Fibroblast of villous mesenchyme (primary cell): Measurements from ENCODE around the gene AQP6. TPM values are rescaled to one million over a fixed set of nuclear protein-coding genes. Genes with fewer than 3 reads are reported as not detected.

Experiments used
- DNase-seq: peaks from one replicate; pipeline ENCODE4 v3.0.0-alpha.2; 2010; ENCODE audit warnings: low read depth
- H3K4me3 ChIP-seq: 2 replicates; pipeline ENCODE4 v1.5.1; 2011; ENCODE audit warnings: low read depth, mild to moderate bottlenecking, low read length
- total RNA-seq: library from RNA; depleted of rRNA; stranded (reverse); fragments of >200 nt; gene quantifications from 2 replicates; pipeline ENCODE4 v1.2.3, GENCODE V29; 2012
- TF ChIP-seq, protein P1 (sequence below): IDR thresholded peaks from 2 replicates; pipeline ENCODE4 v1.5.1; 2012; ENCODE audit warnings: low read depth, mild to moderate bottlenecking, low read length; ENCODE audit not compliant: insufficient read depth

AQP6 gene
- total RNA-seq, 1 donor: not detected

DNA sequence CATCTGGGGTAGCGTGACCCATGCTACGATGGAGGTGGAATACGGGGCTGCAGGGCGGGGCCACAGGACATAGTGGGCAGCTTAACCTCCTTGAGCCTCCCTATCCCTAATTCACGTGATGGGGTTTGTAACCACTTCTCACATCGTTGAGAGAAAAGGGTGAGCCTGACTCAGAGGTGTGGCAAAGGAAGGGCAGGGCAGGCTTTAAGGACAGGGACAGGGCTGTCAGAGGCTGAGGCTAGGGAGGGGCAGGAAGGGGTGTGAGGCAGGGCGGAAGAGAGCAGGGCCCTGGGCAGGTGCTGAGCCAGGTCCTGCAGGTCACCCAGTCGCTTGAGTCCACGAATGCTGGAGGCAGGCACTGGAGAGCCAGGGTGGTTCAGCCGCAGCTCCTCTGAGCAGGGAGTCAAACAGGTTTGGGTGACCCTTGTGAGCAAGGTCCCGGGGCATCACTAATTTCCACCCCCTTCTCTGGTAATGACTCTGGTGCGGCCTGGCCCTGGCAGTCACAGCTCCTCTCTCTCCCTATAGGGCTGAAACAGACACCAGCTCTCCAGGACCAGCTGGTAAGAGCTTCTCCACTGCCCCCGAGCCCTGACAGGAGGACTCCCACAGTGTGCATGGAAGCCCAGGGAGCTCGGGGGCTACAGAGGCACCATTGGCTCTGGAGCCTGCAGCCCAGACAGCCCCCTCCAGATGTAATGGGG, 29.7 kb upstream of the AQP6 start:
- no peak overlapping the region for H3K4me3 ChIP-seq
- no peak for DNase-seq
- TF ChIP-seq, protein P1, sequence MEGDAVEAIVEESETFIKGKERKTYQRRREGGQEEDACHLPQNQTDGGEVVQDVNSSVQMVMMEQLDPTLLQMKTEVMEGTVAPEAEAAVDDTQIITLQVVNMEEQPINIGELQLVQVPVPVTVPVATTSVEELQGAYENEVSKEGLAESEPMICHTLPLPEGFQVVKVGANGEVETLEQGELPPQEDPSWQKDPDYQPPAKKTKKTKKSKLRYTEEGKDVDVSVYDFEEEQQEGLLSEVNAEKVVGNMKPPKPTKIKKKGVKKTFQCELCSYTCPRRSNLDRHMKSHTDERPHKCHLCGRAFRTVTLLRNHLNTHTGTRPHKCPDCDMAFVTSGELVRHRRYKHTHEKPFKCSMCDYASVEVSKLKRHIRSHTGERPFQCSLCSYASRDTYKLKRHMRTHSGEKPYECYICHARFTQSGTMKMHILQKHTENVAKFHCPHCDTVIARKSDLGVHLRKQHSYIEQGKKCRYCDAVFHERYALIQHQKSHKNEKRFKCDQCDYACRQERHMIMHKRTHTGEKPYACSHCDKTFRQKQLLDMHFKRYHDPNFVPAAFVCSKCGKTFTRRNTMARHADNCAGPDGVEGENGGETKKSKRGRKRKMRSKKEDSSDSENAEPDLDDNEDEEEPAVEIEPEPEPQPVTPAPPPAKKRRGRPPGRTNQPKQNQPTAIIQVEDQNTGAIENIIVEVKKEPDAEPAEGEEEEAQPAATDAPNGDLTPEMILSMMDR: no peak

DNA sequence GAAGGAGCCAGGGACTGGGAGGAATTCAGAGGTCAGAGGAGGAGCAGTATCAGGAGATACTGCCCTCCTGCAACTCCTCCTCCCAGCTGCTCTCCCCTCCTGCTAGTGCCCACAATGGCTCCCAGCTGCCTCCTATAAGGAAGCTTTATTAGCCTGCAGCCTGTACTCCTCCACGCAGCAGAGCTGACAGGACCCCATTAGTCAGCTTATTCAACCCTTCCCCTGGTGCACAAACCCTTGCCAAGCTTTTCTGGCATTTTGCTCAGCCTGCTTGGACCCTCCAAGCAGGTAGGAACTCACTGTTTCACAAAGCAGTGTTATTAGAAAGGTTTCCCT, 29.2 kb upstream of the AQP6 start:
- TF ChIP-seq, protein P1: no peak
- H3K4me3 ChIP-seq: no peak overlapping the region
- DNase-seq: no peak

DNA sequence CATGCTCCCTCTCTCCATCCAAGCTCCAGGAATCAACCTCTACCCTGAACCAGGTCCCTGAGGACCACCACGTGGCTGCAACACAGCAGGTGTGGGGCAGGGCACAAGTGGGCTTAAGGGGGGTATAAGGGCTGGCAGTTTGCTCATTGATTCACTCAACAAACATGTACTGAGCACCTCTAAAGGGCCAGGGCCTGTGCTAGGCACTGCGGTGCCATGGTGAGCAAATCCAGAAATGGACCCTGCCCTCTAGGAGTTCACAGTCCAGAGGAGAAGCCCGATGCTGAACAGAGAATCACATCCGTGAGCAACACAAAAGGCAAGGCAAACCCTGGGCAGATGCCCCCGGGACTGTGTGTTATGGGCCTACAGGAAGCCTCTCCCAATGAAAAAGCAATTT, 28.7 kb upstream of the AQP6 start:
- TF ChIP-seq, protein P1: no peak
- DNase-seq: no peak
- H3K4me3 ChIP-seq: no peak overlapping the region

- TF ChIP-seq, protein P1: no peak
- no peak overlapping the region for H3K4me3 ChIP-seq
- DNase-seq: no peak
These were observed 28.0 kb upstream of the AQP6 start for GRCh38 chr12:49944718-49945117.

DNA sequence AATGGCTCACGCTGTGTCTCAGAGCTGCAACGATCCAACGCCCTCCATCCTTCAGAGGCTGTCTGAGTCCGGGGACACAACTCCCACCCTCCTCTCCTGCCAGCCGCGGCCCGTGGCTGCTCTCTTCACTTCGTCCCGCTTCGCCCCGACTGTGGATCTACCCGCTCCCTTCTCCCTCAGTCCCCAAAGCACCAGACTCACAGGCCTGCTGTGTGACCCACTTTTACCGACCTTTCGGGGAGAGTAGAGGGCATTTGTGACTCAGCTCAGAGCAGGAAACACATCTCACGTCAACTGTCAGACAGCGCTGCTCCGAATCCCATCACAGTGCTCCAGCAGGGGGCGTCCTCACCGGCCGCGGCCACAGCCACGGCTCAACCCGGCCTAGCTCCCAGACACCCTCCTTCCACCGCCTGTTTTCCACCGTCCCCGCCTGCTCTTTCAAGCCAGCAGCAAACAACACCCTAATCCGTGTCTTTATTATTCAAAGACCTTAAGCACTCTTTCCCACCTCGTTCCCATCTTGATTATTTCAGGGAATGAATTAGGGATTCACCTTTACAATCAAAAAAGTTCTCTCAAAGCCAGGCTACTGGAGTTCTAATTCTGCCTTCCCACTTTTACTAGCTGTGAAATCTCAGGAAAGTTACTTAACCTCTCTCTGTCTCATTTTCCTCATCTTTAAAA, 27.2 kb upstream of the AQP6 start:
- TF ChIP-seq, protein P1: peak; percentile 92
- peak overlapping the region; percentile 44 for H3K4me3 ChIP-seq

GRCh38 chr12:49946086-49946485, 26.7 kb upstream of the AQP6 start:
- TF ChIP-seq, protein P1: no peak
- no peak overlapping the region for H3K4me3 ChIP-seq
- DNase-seq: no peak

More for the DNA sequence above, 27.2 kb upstream of the AQP6 start:
- peak; percentile 83 for DNase-seq
